Heart left ventricle (tissue), 13 donors: ENCODE measurements around the gene NCEH1.
A peak's percentile ranks its signal among the peaks of the same experiment; 100 is the strongest.

Experiments used
- POLR2A ChIP-seq, 2 donors: fragments of 450-650 bp; IDR thresholded peaks; one replicate each; pipeline ENCODE4 v1.6.1; 2017; ENCODE audit warnings: antibody characterized with exemption in 2 of 2, mild to moderate bottlenecking in 2 of 2, moderate library complexity in 2 of 2
- TF ChIP-seq, protein P1 (sequence below), 12 donors: fragments of 200-600 bp; sonication (generic) in 4 of 12; IDR thresholded peaks; one replicate each; pipeline versions ENCODE4 v1.5.0 to v1.8.0; 2018 to 2022; ENCODE audit warnings: antibody characterized with exemption in 12 of 12, mild to moderate bottlenecking in 5 of 12
- donor health status: ischemic (EF 13 %, LVEDD 7.1; RV severe dilation, severe dysfunction).
- donor health status: DM: no; HTN: yes; CAD: no.
- donor health status: DM: no; HTN: no; CAD: no.
- donor health status: ischemic (EF 25% LVEDD 6.9; RV normal size, moderate dysfunction).
- donor health status: ischemic (EF 25% LVEDD 5.7; RV mildly dilated, moderate dysfunction).
- donor health status: ischemic (EF 35%, LVEDD 5.7; RV mildly dilated, moderate dysfunction).
- donor health status: nonischemic (EF 11% LVEDD 7.7; RV severe dilation, severe dysfunction).
- donor health status: DM: yes; HTN: yes; CAD: no.
- donor health status: PGD.
- donor health status: ischemic (EF 29% LVEDD 5.4; RV normal size, mild dysfunction).
- donor health status: nonischemic (EF 23%, LVEDD 6.1; RV moderate dilation, normal function).

DNA sequence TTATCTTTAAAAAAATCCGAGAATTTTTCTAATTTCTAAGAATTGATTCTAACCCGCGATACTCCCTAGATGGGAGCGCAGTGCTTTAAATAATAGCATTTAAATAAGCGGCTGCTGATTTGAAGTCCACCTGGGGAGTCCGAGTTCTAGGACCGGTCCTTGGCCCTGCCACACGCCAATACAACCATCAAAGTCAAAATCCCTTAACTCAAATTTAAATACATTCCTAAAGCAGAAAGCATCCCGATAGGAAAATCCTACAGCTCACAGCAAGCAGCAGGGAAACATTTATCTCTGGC lies 39.2 kb upstream of the NCEH1 start:
- TF ChIP-seq, protein P1, sequence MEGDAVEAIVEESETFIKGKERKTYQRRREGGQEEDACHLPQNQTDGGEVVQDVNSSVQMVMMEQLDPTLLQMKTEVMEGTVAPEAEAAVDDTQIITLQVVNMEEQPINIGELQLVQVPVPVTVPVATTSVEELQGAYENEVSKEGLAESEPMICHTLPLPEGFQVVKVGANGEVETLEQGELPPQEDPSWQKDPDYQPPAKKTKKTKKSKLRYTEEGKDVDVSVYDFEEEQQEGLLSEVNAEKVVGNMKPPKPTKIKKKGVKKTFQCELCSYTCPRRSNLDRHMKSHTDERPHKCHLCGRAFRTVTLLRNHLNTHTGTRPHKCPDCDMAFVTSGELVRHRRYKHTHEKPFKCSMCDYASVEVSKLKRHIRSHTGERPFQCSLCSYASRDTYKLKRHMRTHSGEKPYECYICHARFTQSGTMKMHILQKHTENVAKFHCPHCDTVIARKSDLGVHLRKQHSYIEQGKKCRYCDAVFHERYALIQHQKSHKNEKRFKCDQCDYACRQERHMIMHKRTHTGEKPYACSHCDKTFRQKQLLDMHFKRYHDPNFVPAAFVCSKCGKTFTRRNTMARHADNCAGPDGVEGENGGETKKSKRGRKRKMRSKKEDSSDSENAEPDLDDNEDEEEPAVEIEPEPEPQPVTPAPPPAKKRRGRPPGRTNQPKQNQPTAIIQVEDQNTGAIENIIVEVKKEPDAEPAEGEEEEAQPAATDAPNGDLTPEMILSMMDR (IDR thresholded peaks at IDR 0.05), result no peak
- TF ChIP-seq POLR2A (IDR thresholded peaks at IDR 0.05), result peak in 1 of 2 donors; percentile 10
